T-helper 1 cell treated with Interleukin-12 subunit alpha and Interleukin-12 subunit beta and Interleukin-4 antibody, amounts not matched to agents 30 μg/mL and 1 μg/mL, for 36 hours (primary cell): ENCODE data around the gene SDK2.
A peak's percentile ranks its signal among the peaks of the same experiment; 100 is the strongest.

Experiments
- H3K27ac Mint-ChIP-seq: one replicate; pipeline ENCODE4 v1.8.0; 2021; ENCODE audit warnings: mild to moderate bottlenecking, mixed read lengths
- H3K27me3 Mint-ChIP-seq: one replicate; pipeline ENCODE4 v1.8.0; 2021; ENCODE audit warnings: low read depth, mixed read lengths
- H3K36me3 Mint-ChIP-seq: one replicate; pipeline ENCODE4 v1.8.0; 2021; ENCODE audit warnings: low read depth, mixed read lengths
- H3K4me1 Mint-ChIP-seq: one replicate; pipeline ENCODE4 v1.8.0; 2021; ENCODE audit warnings: low read depth, mixed read lengths
- H3K4me3 Mint-ChIP-seq: one replicate; pipeline ENCODE4 v1.8.0; 2021; ENCODE audit warnings: mild to moderate bottlenecking, moderate library complexity, mixed read lengths
- H3K9me3 Mint-ChIP-seq: one replicate; pipeline ENCODE4 v1.8.0; 2021; ENCODE audit warnings: mixed read lengths

Gene SDK2

DNA sequence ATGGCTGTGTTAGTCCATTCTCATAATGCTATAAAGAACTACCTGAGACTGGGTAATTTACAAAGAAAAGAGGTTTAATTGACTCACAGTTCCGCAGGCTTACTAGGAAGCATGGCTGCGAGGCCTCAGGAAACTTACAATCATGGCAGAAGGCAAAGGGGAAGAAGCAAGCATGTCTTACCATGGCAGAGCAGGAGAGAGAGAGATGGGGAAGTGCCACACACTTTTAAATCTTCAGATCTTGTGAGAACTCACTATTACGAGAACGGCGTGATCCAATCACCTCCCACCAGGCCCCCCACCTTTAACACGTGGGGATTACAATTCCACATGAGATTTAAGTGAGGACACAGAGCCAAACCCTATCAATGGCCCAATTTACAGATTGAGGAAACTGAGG lies 96.5 kb downstream of the SDK2 start:
- Mint-ChIP-seq H3K36me3 (no peaks in the 10 kb centered on the region), H3K4me1 (peaks cover 9% of the 10 kb centered on the region), H3K27me3 (no peaks in the 10 kb centered on the region), H3K27ac (no peak overlapping the region), H3K4me3 (no peak overlapping the region), H3K9me3 (no peaks in the 10 kb centered on the region)

DNA sequence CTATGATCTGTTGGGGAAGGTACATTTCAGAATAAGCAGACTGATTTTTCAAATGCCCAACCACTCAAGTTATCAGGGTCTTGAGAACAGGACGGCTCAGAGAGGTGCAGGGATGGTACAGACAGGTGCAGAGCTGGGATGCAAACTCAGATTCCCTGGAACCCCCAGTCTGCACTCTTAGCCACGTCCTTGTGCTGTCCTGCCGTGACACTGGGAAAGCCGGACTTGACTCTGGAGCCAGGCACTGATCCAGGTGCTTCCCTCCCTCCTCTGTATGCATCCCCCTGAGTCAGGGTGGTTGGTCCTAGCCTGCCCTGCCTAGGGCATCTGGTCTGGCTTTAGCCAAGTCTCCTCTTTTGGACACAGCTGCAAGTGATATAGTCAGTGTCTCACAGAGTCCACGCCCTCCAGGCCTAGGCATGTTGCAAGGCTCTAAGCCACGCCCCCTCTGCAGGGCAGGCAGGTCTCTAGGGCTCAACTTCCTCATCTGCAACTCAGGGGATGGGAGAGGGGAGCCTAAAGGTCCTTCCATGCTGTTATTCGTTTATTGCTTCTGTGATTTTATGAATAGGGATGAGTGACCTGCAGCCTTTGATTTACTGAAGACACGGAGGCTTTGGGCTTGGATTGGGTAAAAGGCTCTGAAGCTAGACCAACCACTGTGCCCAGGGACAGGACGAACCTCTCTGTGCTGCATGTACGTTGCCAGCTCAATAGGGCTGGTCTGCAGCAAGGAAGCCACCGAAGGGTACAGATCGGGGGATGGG lies 97.3 kb downstream of the SDK2 start:
- Mint-ChIP-seq H3K36me3 (no peaks in the 10 kb centered on the region), H3K4me1 (peaks cover 5% of the 10 kb centered on the region), H3K4me3 (no peak overlapping the region), H3K27me3 (no peaks in the 10 kb centered on the region), H3K27ac (no peak overlapping the region), H3K9me3 (no peaks in the 10 kb centered on the region)

DNA sequence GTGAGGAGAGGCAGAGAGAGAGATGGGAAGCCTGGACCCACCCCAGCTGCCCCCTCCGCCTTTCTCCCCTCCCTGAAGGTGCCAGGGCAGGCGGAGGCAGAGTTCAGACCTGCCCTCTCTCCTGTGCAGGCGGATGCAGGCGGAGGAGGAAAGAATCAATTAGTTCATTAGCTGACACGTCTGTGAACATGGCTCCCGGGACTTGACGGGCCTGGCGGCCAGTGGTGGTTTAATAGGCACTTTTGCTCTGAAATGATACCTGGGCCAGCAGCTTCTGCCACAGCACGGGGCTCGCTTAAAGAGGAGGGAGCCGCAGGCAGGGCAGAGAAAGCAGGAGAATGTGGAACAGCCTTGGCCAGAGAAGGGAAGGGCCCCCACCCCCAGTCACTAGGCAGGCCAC lies 98.1 kb downstream of the SDK2 start:
- Mint-ChIP-seq H3K4me1 (peaks cover 3% of the 10 kb centered on the region), H3K27me3 (no peaks in the 10 kb centered on the region), H3K36me3 (no peaks in the 10 kb centered on the region), H3K4me3 (no peak overlapping the region), H3K9me3 (no peaks in the 10 kb centered on the region), H3K27ac (no peak overlapping the region)

DNA sequence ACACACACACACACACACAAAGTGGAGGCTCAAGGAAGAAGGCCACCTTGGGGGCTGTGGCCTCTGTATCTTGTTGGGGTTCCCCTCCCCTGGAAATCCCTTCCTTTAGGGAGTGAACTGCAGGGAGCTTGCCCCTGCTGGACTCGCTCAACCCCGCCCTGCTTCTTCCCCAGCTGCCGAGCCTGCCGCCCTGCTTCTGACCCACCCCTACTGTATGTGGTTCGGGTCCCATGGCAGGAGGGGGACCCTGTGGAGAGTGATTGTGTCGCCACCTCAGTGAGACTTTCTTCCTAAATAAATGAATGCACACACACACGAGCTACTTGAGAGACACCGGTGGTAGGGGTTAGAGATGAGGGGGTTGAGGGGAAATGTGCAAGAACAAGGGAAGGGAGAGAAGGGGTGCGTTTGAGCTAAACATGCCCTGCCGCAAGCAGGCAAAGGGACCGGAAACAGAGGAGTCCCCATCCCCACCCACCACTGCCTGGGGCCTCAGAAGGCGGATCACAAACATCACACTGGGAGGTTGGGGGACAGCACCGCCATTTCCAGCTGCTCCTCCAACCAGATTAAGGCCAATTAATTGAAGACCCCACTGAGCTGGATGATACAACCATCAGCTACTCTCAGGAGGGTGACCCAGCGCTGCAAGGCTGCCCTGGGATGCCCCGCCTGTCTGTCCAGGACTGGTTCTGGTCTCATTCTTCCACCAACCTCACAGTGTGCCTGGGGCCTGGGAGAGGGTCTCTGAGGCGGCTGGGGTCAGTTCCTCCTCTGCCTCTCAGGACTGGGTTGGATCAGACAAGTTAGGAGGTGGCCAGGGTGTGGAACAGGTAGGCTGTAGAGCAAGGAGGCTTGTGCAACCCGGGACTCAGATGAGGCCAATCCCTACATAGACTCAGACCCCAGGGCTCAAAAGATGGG lies 98.9 kb downstream of the SDK2 start:
- Mint-ChIP-seq H3K9me3 (no peaks in the 10 kb centered on the region), H3K4me3 (no peak overlapping the region), H3K4me1 (peaks cover 3% of the 10 kb centered on the region), H3K36me3 (no peaks in the 10 kb centered on the region), H3K27me3 (no peaks in the 10 kb centered on the region), H3K27ac (no peak overlapping the region)

DNA sequence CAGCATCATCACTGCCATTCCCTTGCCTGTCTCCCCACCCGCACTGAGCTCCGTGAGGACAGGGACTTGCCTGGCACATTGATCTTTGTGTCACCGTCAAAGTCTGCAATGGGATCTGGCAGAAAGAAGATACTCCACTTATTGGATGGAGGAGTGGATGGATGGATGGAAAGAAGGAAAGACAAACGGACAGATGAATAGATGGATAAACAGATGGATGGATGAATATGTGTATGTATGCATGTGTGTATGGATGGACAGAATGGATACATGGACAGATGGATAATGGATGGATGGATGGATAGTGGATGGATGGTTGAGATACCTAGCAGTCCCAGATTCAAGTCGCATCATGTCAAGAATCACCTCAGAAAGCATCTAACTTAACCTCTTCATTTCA lies 99.9 kb downstream of the SDK2 start:
- no peak overlapping the region for H3K27ac Mint-ChIP-seq
- H3K4me3 Mint-ChIP-seq, result no peak overlapping the region
- H3K9me3 Mint-ChIP-seq, result no peaks in the 10 kb centered on the region
- H3K27me3 Mint-ChIP-seq, result no peaks in the 10 kb centered on the region
- H3K4me1 Mint-ChIP-seq, result peaks cover 3% of the 10 kb centered on the region
- no peaks in the 10 kb centered on the region for H3K36me3 Mint-ChIP-seq

DNA sequence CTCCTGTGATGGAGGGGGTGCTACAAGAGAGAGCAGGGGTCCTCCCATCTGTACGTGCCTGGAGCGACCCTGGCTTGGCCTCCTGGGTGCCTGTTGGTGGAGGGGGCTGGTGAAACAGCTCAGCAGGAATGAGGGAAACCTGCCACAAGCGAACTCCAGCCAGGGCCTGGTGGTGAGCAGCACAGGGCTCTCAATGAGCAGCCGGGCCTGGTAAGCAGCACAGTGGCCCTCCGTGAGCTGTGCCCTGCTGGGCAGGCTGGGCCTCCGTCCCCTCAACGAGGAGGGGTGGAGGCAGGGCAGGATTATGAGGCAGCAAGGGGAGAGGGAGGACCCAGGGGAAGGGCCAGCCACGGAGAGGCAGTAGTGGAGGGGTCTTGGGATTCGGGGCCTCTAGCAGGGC lies 101.9 kb downstream of the SDK2 start:
- H3K36me3 Mint-ChIP-seq, result no peaks in the 10 kb centered on the region
- no peak overlapping the region for H3K4me3 Mint-ChIP-seq
- H3K27me3 Mint-ChIP-seq, result no peaks in the 10 kb centered on the region
- H3K4me1 Mint-ChIP-seq, result peaks cover 2% of the 10 kb centered on the region
- no peak overlapping the region for H3K27ac Mint-ChIP-seq
- H3K9me3 Mint-ChIP-seq, result no peaks in the 10 kb centered on the region

DNA sequence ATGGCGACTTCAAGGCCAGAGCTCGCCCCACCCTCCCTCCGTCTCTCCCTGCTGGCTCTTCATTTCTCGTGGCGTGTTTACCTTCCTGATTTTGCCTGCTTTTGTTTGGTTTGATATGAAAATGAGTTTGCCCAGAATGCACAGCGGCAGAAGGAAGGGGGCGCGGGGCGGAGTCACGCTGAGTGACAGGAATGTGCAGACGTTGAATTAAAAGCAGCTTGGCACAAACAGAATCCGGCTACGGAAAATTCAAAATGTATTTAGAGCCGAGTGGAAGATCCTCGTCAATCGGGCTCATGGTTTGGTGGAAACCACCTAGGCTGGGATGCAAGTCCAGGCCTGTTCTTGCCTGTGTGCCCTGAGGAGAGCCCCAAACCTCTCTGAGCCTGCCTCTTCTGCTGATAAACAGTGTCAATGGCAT lies 102.7 kb downstream of the SDK2 start:
- Mint-ChIP-seq H3K4me3 (no peak overlapping the region), H3K27ac (no peak overlapping the region), H3K9me3 (no peaks in the 10 kb centered on the region), H3K36me3 (no peaks in the 10 kb centered on the region), H3K4me1 (no peaks in the 10 kb centered on the region), H3K27me3 (no peaks in the 10 kb centered on the region)

DNA sequence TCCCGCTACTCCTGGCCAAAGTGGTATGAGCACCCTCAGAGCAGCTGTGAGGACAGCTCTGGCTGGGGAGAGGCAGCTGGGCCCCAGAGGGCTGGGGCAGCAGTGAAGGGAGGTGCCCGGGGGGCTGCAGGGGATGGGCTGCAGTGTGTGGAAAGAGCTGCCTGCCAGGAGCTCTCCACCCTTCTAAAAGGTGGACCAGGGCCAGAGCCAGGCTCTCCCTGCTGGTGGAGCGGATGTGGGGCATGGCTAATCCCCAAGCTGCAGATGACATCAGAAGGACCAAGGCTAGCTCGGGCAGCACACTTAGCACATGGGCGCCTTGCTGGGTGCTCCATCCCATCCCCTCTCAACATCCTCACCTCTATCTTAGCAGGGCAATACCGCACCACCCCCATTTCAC lies 103.1 kb downstream of the SDK2 start:
- Mint-ChIP-seq H3K27ac (no peak overlapping the region), H3K4me1 (no peaks in the 10 kb centered on the region), H3K36me3 (no peaks in the 10 kb centered on the region), H3K27me3 (no peaks in the 10 kb centered on the region), H3K4me3 (no peak overlapping the region), H3K9me3 (no peaks in the 10 kb centered on the region)

DNA sequence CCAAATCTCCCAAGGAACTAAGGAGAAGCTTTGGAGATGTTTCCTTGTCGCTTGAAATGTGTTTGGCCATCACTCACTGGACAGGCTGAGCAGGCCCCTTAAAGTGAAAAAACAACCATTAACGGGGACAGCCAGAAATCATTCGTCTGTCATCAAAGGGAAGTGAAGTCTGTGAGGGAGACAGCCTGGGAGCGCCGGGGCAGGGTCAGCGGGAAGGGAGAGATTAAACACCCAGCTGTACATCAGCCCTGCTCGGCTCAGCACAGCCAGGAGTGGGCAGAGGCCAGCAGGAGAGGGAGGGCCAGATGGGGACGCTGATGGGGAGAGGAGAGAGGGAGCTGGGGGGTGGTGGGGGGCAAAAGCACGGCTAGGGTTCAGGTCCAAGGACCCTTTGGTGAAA lies 105.1 kb downstream of the SDK2 start:
- Mint-ChIP-seq H3K27ac (peak overlapping the region; percentile 28), H3K4me1 (no peaks in the 10 kb centered on the region), H3K9me3 (no peaks in the 10 kb centered on the region), H3K4me3 (no peak overlapping the region), H3K27me3 (no peaks in the 10 kb centered on the region), H3K36me3 (no peaks in the 10 kb centered on the region)

DNA sequence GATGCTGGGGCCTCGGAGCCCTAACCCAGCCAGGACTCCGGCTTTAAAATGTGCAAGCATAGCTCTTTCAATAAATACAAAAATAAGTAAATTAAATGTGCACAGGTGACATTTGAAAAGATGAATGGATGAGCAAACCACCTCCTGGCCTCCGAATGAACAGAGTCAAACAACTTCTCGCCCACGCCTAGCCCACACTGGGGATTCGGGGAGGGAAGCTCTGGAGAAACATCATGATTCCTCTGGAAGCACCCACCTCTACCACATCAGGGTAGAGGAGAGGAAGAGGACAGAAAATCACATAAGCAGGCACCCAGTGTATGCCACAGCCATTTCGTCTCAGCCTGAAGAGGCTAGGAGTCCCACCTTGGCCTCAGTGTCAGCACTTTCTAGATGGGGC lies 105.8 kb downstream of the SDK2 start:
- H3K27me3 Mint-ChIP-seq, result no peaks in the 10 kb centered on the region
- no peak overlapping the region for H3K4me3 Mint-ChIP-seq

DNA sequence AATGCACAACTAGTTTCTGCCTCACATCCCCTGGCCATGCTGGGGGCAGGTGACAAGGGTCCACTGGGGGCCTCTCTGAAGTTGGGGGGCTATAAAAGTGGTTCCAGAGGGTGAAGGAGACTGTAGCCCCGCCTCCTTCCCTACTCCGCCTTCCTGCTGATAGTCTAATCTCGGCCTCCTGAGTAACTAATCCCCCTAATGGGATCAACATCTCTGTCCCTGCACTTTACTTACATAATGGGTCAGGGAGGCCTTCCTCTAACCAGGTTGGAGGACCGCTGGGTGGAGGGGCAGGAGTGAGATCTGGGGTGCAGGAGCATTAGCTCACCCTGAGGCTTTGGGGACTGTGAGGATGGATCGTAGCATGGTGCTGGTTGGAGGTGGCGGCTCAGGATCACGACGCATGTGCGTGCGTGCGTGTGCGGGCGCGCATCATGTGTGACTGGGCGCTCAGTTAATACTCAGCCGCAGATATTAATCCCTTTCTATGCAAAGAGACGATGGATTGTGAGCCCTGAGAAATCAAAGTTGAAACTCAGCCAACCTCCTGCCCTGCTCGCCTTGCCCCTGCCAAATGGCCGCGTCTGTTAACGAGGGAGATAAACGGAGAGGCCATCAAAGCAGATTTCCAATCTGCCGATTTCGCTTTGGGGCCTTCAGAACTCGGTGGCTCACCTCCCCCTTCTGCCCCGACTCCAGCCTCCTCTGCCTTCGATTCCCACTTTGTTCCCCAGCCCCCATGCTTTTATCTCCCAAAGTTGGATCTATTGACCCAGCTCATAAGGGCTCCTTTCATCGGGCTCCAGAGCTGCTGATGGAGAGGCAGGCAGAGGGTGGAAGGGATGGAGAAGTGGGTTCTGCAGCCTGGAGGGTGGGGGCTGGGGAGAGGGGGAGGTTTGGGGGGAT lies 107.3 kb downstream of the SDK2 start:
- Mint-ChIP-seq H3K36me3 (no peaks in the 10 kb centered on the region), H3K27ac (no peak overlapping the region), H3K9me3 (no peaks in the 10 kb centered on the region), H3K27me3 (no peaks in the 10 kb centered on the region), H3K4me1 (no peaks in the 10 kb centered on the region), H3K4me3 (no peak overlapping the region)

More for the DNA sequence above, 105.8 kb downstream of the SDK2 start:
- no peak overlapping the region for H3K27ac Mint-ChIP-seq
- no peaks in the 10 kb centered on the region for H3K9me3 Mint-ChIP-seq
- no peaks in the 10 kb centered on the region for H3K4me1 Mint-ChIP-seq
- H3K36me3 Mint-ChIP-seq, result no peaks in the 10 kb centered on the region

DNA sequence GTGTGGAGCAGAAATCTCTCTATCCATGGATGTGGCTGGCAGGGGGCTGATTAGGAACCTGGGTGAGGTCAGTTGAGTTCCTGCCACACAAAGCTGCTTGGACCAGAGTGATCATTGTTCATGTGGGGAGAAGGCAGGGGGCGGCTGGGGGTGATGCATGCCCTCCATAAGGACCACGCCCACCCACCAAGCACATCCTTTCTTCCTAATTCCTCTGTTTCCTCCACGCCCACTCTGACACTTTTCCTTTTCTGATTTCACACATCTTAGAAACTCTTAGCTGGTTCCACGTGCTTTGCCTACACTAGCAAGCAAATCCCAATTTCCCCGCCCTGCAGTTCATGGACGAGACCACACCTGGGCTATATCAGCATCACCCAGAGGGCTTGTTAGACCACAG lies 108.5 kb downstream of the SDK2 start:
- no peak overlapping the region for H3K27ac Mint-ChIP-seq
- H3K36me3 Mint-ChIP-seq, result no peaks in the 10 kb centered on the region
- H3K4me3 Mint-ChIP-seq, result no peak overlapping the region
- H3K9me3 Mint-ChIP-seq, result no peaks in the 10 kb centered on the region
- H3K4me1 Mint-ChIP-seq, result no peaks in the 10 kb centered on the region
- H3K27me3 Mint-ChIP-seq, result no peaks in the 10 kb centered on the region

DNA sequence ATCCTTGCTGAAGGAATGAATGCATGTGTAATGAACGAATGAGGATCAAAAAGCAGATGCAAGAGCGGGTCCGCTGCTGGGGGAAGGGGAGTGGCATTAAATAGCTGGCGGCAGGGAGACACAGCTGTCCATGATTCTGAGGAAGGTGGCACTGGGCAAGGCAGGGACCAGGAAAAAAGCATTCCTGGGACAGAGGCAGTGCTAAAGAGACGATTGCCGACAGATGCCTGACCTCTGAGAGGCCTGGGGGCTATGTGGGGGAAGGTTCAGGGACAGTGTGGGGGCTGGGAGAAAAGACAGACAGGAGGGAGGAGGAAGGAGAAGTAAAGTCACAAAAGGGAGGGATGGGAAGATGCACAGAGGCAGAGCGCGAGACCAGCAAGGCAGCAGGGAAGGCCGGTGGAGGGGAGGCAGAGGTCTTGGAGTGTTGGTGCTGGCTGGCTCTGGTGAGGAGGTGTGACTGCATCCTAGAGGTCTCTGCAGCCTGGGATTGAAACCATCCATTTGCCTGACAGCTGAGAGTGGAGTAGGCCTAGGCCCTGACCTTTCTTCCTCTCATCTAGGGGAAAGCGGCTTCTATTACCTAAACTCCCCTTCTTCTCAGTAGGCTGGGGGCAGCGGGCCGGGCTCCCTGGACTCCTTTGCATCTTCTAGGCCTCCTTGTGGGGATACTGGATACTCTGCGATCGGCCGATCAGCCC lies 109.9 kb downstream of the SDK2 start:
- H3K4me3 Mint-ChIP-seq, result no peak overlapping the region
- no peaks in the 10 kb centered on the region for H3K9me3 Mint-ChIP-seq
- no peaks in the 10 kb centered on the region for H3K4me1 Mint-ChIP-seq
- H3K27ac Mint-ChIP-seq, result no peak overlapping the region
- no peaks in the 10 kb centered on the region for H3K36me3 Mint-ChIP-seq
- H3K27me3 Mint-ChIP-seq, result no peaks in the 10 kb centered on the region

DNA sequence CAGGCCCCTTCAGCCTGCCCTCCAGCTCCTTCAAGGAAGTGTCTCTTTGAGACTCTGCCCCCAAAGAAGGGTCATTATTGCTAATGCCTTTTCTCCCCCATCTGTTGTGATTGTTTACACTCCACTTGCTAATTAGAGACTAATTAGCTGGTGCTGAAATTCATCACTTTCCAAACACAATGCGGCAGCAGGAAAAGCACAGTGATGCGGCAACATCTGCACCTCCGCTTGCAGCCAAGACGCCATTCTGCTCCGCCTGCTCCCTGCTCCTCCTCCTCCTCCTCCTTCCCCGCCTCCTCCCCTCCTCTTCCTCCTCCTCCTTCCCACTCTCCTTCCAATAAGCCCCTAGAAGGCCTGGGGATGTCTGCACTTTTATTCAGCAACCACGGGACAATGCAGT lies 110.5 kb downstream of the SDK2 start:
- H3K36me3 Mint-ChIP-seq, result no peaks in the 10 kb centered on the region
- no peaks in the 10 kb centered on the region for H3K27me3 Mint-ChIP-seq
- H3K4me3 Mint-ChIP-seq, result no peak overlapping the region
- no peaks in the 10 kb centered on the region for H3K9me3 Mint-ChIP-seq
- no peaks in the 10 kb centered on the region for H3K4me1 Mint-ChIP-seq
- no peak overlapping the region for H3K27ac Mint-ChIP-seq
